ENCODE results near the gene TRA2A.
"Not testable (repeated sequence)": the region's sequence is repeated elsewhere in the genome, so short reads cannot be mapped to it uniquely, and the experiment has no call there.

The TRA2A gene

GRCh38 chr7:23531794-23532489 lies at the start of gene TRA2A:
Gene TRA2A (minus strand): TSS chr7:23531981. CDS start chr7:23531824, 157 bp downstream.
- peak; percentile 95 for DNase-seq (ENCODE audit: low read depth)

- DNase-seq (ENCODE audit: low read depth): peak; percentile 45
Measured at GRCh38 chr7:23570592-23571200, 38.9 kb upstream of the TRA2A start.

- no peak for DNase-seq (ENCODE audit: low read depth)
Measured at GRCh38 chr7:23558303-23558702, 26.5 kb upstream of the TRA2A start.

GRCh38 chr7:23547662-23548061 lies 15.9 kb upstream of the TRA2A start:
- no peak for DNase-seq (ENCODE audit: low read depth)

- DNase-seq (ENCODE audit: low read depth): peak; percentile 57
Measured at GRCh38 chr7:23546897-23547572, 15.3 kb upstream of the TRA2A start.

GRCh38 chr7:23545493-23545892 lies 13.7 kb upstream of the TRA2A start:
- DNase-seq (ENCODE audit: low read depth): no peak

- no peak for DNase-seq (ENCODE audit: low read depth)
Measured at GRCh38 chr7:23544913-23545354, 13.2 kb upstream of the TRA2A start.

GRCh38 chr7:23542752-23543151 lies 11.0 kb upstream of the TRA2A start:
- DNase-seq (ENCODE audit: low read depth): no peak

GRCh38 chr7:23539494-23539907 lies 7.7 kb upstream of the TRA2A start:
- no peak for DNase-seq (ENCODE audit: low read depth)

- no peak for DNase-seq (ENCODE audit: low read depth)
Measured at GRCh38 chr7:23538301-23538700, 6.5 kb upstream of the TRA2A start.

- no peak for DNase-seq (ENCODE audit: low read depth)
Measured at GRCh38 chr7:23533238-23533604, 1.4 kb upstream of the TRA2A start.

GRCh38 chr7:23532490-23533237 lies 883 bp upstream of the TRA2A start:
- DNase-seq (ENCODE audit: low read depth): no peak

GRCh38 chr7:23531050-23531793 lies 559 bp downstream of the TRA2A start:
- DNase-seq (ENCODE audit: low read depth): peak; percentile 13

- DNase-seq (ENCODE audit: low read depth): peak; percentile 12
Measured at GRCh38 chr7:23530405-23530804, 1.4 kb downstream of the TRA2A start.

GRCh38 chr7:23529262-23529859 lies 2.4 kb downstream of the TRA2A start:
- no peak for DNase-seq (ENCODE audit: low read depth)

GRCh38 chr7:23525611-23526010 lies 6.2 kb downstream of the TRA2A start:
- not testable (repeated sequence) for DNase-seq (ENCODE audit: low read depth)

- no peak for DNase-seq (ENCODE audit: low read depth)
Measured at GRCh38 chr7:23524473-23524872, 7.3 kb downstream of the TRA2A start.

GRCh38 chr7:23523486-23524075 lies 8.2 kb downstream of the TRA2A start:
- no peak for DNase-seq (ENCODE audit: low read depth)

- DNase-seq (ENCODE audit: low read depth): no peak
Measured at GRCh38 chr7:23520582-23520981, 11.2 kb downstream of the TRA2A start.

- DNase-seq (ENCODE audit: low read depth): no peak
Measured at GRCh38 chr7:23514755-23515154, 17.0 kb downstream of the TRA2A start.

GRCh38 chr7:23513746-23514145 lies 18.0 kb downstream of the TRA2A start:
- DNase-seq (ENCODE audit: low read depth): not testable (repeated sequence)
